ENCODE data around the gene CAV1. TPM values are rescaled to one million over a fixed set of nuclear protein-coding genes. Genes with fewer than 3 reads are reported as not detected.
A peak's percentile ranks its signal among the peaks of the same experiment; 100 is the strongest.

CAV1 gene
- total and polyA plus RNA-seq, 3 donors from 2014 or later = 33.1 to 84.2 (median 39.9) TPM

DNA sequence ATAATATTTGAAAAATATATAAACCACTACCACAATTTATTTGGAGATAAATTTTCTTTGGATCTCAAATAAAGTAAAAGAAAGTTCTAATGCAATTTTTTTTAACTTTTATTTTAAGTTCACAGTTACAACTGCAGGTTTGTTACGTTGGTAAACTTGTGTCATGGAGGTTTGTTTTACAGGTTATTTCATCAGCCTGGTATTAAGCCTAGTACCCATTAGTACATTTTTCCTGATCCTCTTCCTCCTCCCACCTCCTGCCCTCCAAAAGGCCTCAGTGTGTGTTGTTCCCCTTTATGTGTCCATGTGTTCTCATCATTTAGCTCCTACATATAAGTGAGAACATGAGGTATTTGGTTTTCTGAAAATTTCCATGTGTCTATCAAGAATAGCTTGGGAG, 54.5 kb downstream of the CAV1 start:
- WGBS, 2 donors = 86 to 97% methylated on average over 1 of the region's 1 CpG
- intact Hi-C loops (cut with DNase I; ENCODE audit: low total_unique reads) = no loop called here
- no peaks in the 10 kb centered on the region for H3K9me3 ChIP-seq
- TF ChIP-seq, protein P1, sequence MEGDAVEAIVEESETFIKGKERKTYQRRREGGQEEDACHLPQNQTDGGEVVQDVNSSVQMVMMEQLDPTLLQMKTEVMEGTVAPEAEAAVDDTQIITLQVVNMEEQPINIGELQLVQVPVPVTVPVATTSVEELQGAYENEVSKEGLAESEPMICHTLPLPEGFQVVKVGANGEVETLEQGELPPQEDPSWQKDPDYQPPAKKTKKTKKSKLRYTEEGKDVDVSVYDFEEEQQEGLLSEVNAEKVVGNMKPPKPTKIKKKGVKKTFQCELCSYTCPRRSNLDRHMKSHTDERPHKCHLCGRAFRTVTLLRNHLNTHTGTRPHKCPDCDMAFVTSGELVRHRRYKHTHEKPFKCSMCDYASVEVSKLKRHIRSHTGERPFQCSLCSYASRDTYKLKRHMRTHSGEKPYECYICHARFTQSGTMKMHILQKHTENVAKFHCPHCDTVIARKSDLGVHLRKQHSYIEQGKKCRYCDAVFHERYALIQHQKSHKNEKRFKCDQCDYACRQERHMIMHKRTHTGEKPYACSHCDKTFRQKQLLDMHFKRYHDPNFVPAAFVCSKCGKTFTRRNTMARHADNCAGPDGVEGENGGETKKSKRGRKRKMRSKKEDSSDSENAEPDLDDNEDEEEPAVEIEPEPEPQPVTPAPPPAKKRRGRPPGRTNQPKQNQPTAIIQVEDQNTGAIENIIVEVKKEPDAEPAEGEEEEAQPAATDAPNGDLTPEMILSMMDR (IDR thresholded peaks at IDR 0.05) = no peak
- no peaks in the 10 kb centered on the region for H3K4me1 ChIP-seq
- DNase-seq = no peak
- no peak overlapping the region for H3K27ac ChIP-seq
- no peak overlapping the region for H3K4me3 ChIP-seq
- H3K27me3 ChIP-seq = no peaks in the 10 kb centered on the region
- H3K36me3 ChIP-seq (ENCODE audit: low read depth, missing control alignments) = no peaks in the 10 kb centered on the region

DNA sequence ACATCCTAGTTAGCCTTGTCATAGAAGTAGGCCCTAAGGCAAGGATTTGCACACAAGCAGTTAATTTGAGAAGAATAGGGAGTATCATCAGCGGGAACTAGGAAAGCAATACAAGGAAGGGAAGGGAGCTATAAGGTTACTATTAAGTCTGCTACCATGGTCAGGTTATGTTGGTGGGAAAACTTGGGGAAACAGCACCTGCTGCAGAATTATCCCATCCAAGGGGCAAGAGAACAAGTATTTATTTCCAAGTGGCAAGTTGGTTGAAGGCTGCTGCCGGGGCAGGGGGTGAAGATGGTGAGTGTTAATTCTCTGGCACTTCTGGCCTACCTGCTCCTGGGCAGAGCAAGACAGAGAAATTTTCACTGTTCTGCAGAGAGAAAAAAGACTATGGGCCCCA, 55.0 kb downstream of the CAV1 start:
- no peaks in the 10 kb centered on the region for H3K4me1 ChIP-seq
- H3K4me3 ChIP-seq = no peak overlapping the region
- no peak for TF ChIP-seq POLR2A (IDR thresholded peaks at IDR 0.05)
- TF ChIP-seq, protein P1 (IDR thresholded peaks at IDR 0.05) = no peak
- intact Hi-C loops (cut with DNase I; ENCODE audit: low total_unique reads) = no loop called here
- DNase-seq = no peak
- H3K36me3 ChIP-seq (ENCODE audit: low read depth, missing control alignments) = no peaks in the 10 kb centered on the region
- no peak overlapping the region for H3K27ac ChIP-seq
- H3K27me3 ChIP-seq = no peaks in the 10 kb centered on the region
- no peaks in the 10 kb centered on the region for H3K9me3 ChIP-seq
- WGBS, 2 donors = 89 to 95% methylated on average over 2 of the region's 2 CpGs

DNA sequence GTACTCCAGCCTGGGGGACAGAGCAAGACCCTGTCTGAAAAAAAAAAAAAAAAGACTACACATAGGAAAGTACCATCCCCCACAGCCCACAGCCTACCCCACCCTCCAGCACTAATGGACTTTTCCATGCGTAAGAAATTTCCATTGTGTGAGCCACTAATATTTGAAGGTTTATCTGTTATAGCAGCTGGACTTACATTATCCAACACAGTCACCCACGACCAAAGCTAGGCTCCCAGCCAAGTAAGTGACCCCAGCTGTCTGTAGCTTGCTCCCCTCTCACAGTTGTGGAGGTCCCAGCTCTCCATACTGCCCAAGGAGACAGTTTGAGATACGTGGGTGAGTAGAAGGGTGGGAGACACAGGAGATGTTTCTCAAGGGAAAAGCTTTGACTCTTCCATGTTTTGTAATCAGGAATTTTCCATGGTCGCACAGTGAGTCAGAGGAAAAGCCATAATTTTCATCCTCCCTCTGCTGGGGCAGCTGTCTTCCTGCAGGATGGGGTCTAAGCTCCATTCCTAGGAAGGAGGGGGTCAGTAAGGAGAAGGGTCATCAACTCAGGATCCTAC, 57.4 kb downstream of the CAV1 start:
- Histone ChIP-seq H3K27ac (peak overlapping the region in 1 of 2 donors; percentile 68), H3K4me3 (no peak overlapping the region), H3K9me3 (no peaks in the 10 kb centered on the region), H3K27me3 (no peaks in the 10 kb centered on the region), H3K36me3 (ENCODE audit: low read depth, missing control alignments) (no peaks in the 10 kb centered on the region), H3K4me1 (no peaks in the 10 kb centered on the region)
- TF ChIP-seq, protein P1 (IDR thresholded peaks at IDR 0.05) = no peak
- TF ChIP-seq POLR2A (IDR thresholded peaks at IDR 0.05) = no peak
- WGBS, 2 donors = 71 to 83% methylated on average over 4 of the region's 4 CpGs
- intact Hi-C loops (cut with DNase I; ENCODE audit: low total_unique reads) = no loop called here
- no peak for DNase-seq

DNA sequence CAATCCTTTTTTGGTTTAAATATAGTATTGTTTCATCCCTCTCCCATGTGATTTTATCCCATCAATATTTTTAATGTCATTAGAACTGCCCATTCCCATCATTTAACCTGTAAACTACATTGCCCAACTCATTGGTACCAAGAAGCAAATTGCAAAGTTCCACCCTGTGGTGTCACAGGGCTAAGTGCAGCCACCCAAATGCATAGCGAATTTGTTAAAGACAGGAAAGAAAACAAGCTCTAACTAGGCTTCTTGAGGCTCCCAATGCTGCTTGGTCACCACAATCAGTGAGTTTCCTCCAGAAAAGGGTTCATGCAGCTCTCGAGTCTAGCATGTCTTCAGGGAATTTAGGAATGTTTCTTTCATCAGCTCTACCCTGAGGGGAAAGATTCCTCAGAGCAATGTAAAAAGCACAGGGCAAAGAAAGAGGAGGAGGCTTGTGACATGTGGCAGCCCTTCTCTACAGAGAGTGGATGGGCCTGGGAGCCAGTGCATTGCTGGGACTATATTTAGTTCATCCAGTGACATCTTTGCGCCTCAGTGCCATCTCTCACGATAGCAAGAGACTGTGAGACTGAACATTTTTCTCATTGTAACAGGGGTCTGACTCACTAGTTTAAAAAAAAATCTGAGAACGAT, 58.1 kb downstream of the CAV1 start:
- Histone ChIP-seq H3K4me3 (no peak overlapping the region), H3K27me3 (no peaks in the 10 kb centered on the region), H3K27ac (peak overlapping the region in 1 of 2 donors; percentile 68), H3K4me1 (no peaks in the 10 kb centered on the region), H3K9me3 (no peaks in the 10 kb centered on the region), H3K36me3 (ENCODE audit: low read depth, missing control alignments) (no peaks in the 10 kb centered on the region)
- intact Hi-C loops (cut with DNase I; ENCODE audit: low total_unique reads) = no loop called here
- 49 to 59% methylated on average over 5 of the region's 5 CpGs for WGBS, 2 donors
- DNase-seq = no peak
- TF ChIP-seq POLR2A (IDR thresholded peaks at IDR 0.05) = no peak
- TF ChIP-seq, protein P1 (IDR thresholded peaks at IDR 0.05) = no peak

DNA sequence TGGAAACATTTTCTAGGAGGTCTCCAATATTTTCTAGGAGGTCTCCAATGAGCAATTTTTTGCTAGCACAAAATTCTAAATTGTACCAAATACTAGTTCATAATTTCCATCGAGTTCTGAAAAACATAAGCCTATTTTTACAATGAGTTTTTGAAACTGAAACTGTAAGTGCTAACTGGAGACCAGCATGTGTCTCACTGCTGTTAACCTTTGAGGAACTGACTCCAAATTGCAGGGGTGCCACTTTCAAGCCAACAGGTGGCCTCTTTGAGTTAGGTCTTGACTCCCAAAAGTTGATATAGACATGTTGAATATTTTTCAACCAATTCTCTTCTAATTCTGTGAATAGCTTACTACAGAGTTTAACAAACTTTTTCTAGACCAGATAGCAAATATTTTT, 58.8 kb downstream of the CAV1 start:
- Histone ChIP-seq H3K27ac (peak overlapping the region in 1 of 2 donors; percentile 68), H3K4me1 (no peaks in the 10 kb centered on the region), H3K4me3 (no peak overlapping the region), H3K9me3 (no peaks in the 10 kb centered on the region), H3K27me3 (no peaks in the 10 kb centered on the region), H3K36me3 (ENCODE audit: low read depth, missing control alignments) (no peaks in the 10 kb centered on the region)
- no peak for DNase-seq
- intact Hi-C loops (cut with DNase I; ENCODE audit: low total_unique reads) = no loop called here
- 33 to 64% methylated on average over 1 of the region's 1 CpG for WGBS, 2 donors
- TF ChIP-seq POLR2A (IDR thresholded peaks at IDR 0.05) = no peak
- TF ChIP-seq, protein P1 (IDR thresholded peaks at IDR 0.05) = no peak

Data from testis (tissue), 3 donors.